Stimulated activated CD8-positive, alpha-beta memory T cell treated with anti-CD3 and anti-CD28 coated beads, Interleukin-15, amount 100 ng/mL, for 4 hours (primary cell): ENCODE data around the gene BICRA.
"Not testable (repeated sequence)": the region's sequence is repeated elsewhere in the genome, so short reads cannot be mapped to it uniquely, and the experiment has no call there.

Source experiments
- DNase-seq, 2 donors: peaks; one replicate each; pipeline ENCODE4 v3.0.0-alpha.2; 2020; ENCODE audit warnings: low read depth in 2 of 2

BICRA gene

DNA sequence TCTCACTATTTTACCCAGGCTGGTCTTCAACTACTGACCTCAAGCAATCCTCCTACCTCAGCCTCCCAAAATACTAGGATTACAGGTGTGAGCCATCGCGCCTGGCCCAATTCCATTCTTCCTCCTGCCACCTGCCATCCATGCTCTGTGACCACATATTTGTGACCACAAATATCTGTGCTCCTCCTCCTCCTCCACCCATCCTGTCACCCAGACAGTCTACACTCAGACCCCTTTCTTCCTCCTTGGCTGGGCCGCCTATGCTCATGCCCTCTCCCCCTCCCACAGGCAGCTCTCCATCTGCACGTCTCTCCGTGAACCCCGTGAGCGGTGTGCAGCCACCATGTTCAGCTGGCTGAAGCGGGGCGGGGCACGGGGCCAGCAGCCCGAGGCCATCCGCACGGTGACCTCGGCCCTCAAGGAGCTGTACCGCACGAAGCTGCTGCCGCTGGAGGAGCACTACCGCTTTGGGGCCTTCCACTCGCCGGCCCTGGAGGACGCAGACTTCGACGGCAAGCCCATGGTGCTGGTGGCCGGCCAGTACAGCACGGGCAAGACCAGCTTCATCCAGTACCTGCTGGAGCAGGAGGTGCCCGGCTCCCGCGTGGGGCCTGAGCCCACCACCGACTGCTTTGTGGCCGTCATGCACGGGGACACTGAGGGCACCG, 107.5 kb downstream of the BICRA start:
- no peak for DNase-seq

DNA sequence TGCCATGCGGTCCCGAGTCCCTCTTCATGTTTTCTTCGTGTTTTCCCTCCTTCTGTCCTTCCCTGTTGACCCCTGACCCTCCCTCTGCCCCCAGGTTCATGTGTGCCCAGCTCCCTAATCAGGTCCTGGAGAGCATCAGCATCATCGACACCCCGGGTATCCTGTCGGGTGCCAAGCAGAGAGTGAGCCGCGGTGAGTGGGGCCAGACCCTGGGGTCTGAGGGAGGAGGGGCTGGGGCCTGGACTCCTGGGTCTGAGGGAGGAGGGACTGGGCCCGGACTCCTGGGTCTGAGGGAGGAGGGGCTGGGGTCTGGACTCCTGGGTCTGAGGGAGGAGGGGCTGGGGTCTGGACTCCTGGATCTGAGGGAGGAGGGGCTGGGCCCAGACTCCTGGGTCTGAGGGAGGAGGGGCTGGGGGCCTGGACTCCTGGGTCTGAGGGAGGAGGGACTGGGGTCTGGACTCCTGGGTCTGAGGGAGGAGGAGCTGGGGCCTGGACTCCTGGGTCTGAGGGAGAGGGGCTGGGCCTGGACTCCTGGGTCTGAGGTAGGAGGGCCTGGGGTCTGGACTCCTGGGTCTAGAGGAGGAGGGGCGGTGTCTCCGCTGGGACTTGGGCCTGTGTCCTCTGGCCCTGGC, 109.6 kb downstream of the BICRA start:
- not testable (repeated sequence) for DNase-seq

DNA sequence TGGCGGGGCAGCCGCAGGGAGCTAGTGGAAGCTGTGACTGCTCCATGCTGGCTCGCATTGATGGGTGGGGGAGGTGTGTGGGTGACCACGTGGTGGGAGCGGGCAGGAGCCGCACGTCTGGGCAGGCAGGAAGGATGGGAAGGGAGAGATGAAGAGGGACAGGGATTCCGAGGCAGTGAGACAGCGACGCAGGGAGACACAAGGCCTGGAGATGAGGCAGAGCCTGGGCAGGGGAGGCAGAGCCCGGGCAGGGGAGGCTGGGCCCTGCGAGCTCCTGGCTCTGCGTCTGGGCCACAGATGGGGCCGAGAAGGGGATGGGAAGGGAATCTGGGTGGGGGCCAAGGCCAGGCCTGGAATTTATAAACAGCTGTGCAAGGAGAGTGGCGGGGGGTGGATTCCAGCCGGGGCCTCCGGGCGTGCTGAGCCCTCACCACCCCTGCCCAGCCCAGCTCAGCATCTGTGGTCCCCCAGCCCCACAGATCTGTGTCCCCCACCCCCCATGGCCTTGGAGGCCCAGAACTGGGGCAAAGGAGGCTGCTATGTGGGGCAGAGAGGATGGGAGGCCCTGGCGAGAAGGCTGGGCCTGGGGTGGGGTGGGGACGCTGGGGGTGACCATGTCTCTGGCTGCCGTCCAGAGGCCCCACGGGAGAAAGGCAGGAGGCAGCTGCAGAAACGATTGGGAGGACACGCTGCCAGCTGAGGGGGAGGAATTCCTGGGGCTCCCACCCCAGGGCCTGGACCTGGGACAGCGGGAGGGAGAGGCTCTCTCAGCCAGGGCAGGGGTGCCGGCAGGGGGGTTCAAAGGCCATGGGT, 110.3 kb downstream of the BICRA start:
- DNase-seq = no peak

DNA sequence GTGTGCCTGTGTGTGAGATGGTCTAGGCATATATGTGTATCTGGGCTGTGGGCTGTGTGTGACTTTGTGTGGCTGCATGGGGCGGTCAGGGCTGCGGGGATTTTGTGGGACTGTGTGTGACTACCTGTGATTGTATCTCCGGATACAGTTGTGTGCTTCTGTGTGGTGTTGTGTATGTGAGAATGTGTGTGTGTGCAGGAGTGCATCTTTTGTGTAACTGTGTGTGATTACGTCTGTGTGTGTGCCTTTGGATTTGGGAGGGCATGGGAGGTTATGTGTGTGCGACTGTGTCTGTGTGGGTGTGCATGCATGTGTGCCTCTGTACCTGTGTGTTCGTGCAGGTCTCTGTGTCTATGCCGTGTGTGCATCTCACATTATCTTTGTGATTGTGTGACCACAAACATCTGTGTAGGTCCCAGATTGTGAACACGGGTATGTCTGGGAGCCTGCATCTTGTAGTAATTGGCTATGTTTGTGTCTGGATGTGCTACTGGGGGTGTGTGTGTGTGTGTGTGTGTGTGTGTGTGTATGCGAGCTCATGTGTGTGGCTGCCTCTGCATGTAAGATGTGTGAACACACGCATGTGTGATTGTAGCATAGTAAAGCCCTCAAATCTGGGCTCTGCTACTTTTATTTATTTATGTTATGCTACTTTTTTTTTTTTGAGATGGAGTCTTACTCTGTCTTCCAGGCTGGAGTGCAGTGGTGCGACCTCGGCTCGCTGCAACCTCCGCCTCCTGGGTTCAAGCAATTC, 111.9 kb downstream of the BICRA start:
- DNase-seq = no peak

DNA sequence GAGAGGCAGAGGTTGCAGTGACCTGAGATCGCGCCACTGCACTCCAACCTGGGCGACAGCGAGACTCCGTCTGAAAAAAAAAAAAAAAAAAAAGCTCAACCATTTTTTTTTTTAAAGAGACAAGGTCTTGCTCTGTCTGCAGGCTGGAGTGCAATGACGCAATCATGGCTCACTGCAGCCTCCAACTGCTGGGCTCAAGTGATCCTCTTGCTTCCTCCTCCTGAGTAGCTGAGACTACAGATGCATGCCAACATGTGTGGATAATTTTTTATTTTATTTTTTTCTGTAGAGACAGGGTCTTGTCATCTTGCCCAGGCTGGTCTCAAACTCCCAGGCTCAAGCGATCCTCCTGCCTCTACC, 114.6 kb downstream of the BICRA start:
- DNase-seq = no peak

DNA sequence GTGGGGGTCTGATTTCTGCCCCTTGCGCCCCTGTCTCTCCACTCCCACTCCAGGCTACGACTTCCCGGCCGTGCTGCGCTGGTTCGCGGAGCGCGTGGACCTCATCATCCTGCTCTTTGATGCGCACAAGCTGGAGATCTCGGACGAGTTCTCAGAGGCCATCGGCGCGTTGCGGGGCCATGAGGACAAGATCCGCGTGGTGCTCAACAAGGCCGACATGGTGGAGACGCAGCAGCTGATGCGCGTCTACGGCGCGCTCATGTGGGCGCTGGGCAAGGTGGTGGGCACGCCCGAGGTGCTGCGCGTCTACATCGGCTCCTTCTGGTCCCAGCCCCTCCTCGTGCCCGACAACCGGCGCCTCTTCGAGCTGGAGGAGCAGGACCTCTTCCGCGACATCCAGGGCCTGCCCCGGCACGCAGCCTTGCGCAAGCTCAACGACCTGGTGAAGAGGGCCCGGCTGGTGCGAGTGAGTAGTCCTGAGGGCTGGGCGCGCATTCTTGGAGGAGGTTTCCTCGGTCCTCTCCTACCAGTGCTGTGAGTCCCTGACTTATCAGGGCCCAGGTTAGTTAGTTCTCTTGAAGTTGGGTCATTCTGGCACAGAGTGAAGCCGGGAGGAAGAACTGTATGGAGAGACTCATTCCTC, 116.9 kb downstream of the BICRA start:
- DNase-seq = no peak

DNA sequence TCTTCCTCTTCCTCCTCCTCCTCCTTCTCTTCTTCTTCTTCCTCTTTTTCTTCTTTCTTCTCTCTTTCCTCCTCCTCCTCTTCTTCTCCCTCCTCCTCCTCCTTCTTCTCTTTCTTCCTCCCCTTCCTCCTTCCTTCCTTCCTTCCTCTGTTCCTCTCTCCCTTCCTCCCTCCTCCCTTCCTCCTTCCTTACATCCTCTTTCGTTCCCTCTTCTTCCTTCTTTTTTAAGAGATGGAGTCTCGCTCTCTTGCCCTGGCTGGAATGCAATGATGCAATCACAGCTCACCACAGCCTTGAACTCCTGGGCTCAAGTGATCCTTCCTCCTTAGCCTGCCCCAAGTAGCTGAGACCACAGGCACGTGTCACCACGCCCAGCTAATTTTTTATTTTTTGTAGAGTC, 117.5 kb downstream of the BICRA start:
- no peak for DNase-seq

DNA sequence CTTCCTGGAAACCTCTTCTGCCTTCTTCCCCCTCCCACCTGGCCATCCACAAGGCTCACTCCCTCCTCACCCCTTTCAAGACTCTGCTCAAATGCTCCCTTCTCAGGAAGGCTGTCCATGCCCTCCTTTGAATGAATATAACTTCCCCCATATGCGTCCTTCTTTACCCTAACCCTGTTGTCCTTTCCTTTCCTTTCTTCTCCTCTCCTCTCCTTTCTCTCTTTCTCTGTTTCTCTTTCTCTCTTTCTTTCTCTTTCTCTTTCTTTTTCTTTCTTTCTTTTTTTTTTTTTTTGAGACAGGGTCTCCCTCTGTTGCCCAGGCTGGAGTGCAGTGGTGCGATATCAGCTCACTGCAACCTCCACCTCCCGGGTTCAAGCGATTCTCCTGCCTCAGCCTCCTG, 119.4 kb downstream of the BICRA start:
- DNase-seq = not testable (repeated sequence)

DNA sequence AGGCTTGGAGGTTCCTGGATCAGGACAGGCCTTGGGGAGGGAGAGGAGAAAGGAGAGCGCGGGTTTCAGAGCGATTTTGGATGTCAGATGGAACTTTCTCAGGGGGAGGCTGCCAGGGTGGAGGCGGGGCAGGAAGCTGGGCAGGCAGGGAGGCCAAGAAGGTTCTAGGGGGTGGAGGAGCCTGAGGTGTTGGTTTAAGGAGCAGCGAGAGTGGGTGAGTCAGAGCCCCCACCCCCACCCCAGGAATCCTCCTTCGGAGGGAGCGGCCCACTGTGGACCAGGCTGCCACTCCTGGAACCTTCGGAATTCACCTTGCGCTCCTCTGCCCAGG, 120.5 kb downstream of the BICRA start:
- no peak for DNase-seq

DNA sequence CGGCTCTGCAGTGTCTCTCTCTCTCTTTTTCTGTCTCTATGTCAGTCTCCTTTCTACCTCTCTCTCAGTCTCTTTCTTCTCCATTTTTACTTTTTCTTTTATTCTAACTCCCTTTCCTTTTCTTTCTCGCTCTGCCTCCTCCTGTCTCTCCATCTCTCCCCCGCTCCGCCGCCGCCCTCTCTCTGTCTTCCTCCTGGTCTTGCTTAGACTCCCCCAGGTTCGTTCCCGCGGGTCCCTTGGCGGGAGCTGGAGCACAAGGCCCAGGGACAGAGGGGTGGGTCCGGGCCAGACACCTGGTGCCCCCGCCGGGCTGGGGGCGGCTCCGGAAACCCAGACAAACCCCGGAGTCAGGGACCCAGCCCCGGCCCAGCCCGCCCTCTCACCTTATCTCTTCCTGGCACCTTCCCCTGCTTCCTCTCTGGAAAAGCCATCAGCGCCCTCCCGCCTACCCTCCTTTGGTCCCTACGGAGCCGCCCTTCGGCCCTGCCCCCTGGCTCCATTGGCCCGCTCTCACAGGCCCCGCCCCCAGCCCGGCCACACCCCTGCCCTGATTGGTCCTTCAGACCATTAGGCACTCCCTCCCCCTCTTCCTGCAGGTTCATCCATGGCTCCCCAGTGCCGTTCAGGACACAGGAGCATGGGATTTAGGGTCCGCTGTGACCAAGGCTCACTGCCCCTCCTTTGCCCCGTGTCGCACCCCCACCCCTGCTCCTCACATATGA, 121.0 kb downstream of the BICRA start:
- DNase-seq = no peak

DNA sequence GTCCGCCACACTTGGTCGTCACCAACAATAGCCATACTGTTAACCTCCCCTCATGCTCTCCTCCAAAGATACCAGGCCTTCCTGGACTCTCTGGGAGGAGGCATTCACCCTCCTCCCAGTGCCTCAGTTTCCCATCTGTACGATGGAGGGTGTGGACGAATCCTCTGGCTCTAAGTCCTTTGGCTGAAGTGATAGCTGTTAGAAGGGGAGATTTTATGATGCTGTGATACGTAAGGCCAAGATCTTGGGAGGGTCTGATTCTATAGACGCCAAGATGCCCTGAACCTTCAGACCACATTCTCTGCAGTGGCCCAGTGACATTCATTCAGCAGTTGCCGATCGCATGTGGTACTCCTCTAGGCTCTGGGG, 121.6 kb downstream of the BICRA start:
- DNase-seq = no peak

DNA sequence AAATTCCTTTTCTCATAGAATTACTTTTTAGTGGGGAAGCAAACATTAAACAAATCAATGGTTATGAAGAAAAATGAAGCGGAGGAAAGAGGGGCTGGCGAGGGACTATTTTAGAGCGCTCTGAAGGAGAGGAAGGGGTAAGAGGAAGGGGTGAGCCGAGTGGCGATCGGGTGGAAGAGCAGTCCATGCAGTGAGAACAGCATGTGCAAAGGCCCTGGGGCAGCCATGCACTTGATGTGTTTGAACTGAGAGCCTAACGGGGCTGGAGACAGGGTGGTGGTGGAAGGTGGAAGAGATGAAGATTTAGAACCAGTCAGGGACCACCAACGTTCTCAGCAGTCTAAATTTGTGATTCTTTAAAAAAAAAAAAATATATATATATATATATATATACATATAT, 122.0 kb downstream of the BICRA start:
- DNase-seq = no peak

DNA sequence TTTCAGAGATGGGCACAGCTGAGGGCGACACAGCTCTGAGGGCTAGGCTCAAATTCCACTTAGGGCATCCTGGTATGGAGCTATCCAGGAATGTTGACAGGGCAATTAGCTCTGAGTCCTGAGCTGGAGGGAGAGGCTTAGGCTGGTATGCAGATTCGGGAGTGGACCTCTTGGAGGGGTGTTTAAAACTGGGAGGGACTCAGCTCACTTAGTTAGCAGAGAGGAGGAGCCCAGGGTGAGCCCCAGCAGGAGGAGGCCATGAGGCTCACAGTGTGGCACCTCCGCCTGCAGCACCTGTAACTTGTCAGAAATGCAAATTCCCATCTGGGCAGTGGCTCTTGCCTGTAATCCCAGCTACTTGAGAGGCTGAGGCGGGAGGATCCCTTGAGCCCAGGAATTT, 126.2 kb downstream of the BICRA start:
- DNase-seq = no peak

DNA sequence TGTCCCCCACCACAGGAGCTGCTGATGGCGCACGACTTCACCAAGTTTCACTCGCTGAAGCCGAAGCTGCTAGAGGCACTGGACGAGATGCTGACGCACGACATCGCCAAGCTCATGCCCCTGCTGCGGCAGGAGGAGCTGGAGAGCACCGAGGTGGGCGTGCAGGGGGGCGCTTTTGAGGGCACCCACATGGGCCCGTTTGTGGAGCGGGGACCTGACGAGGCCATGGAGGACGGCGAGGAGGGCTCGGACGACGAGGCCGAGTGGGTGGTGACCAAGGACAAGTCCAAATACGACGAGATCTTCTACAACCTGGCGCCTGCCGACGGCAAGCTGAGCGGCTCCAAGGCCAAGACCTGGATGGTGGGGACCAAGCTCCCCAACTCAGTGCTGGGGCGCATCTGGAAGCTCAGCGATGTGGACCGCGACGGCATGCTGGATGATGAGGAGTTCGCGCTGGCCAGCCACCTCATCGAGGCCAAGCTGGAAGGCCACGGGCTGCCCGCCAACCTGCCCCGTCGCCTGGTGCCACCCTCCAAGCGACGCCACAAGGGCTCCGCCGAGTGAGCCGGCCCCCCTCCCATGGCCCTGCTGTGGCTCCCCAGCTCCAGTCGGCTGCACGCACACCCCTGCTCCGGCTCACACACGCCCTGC, 132.1 kb downstream of the BICRA start:
- DNase-seq = no peak

DNA sequence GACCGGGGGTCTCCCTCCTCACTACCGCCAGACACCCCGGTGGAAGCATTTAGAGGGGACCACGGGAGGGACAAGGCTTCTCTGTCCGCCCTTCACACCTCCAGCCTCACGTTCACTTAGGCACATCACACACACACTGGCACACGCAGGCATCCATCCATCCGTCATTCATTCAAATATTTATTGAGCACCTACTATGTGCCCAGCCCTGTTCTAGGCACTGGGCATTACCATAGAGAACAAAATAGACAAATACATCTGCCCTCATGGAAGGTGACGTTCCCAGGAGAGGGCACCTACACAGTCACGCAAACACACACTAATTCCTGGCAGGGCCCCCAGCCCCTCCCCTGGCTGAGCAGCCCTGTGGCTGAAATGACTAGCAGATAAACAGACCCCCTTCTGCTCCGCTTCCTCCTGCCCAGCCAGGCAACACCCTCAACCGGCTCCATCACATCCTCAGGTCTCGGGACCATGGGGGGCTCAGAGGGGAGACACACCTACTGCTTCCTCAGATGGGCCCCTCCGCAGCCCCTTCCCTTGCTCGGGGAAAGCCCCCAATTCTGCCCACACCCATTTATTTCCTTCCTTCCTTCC, 132.7 kb downstream of the BICRA start:
- no peak for DNase-seq

DNA sequence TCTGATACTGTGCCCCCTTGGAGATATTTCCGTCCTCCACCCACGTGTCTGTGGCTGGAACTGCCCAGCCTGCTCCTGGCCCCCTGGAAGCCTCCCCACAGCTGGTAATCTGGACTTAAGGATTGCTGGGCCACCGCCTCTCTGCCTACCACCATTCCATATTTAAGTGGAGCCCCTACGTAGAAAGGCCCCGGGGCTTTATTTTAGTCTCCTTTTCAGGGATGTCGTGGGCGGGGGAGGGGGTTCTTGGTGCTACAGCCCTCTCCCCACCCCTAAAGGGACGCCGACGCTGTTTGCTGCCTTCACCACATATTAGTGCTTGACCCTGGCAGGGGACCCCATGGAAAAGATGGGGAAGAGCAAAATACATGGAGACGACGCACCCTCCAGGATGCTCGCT, 133.7 kb downstream of the BICRA start:
- DNase-seq = no peak

DNA sequence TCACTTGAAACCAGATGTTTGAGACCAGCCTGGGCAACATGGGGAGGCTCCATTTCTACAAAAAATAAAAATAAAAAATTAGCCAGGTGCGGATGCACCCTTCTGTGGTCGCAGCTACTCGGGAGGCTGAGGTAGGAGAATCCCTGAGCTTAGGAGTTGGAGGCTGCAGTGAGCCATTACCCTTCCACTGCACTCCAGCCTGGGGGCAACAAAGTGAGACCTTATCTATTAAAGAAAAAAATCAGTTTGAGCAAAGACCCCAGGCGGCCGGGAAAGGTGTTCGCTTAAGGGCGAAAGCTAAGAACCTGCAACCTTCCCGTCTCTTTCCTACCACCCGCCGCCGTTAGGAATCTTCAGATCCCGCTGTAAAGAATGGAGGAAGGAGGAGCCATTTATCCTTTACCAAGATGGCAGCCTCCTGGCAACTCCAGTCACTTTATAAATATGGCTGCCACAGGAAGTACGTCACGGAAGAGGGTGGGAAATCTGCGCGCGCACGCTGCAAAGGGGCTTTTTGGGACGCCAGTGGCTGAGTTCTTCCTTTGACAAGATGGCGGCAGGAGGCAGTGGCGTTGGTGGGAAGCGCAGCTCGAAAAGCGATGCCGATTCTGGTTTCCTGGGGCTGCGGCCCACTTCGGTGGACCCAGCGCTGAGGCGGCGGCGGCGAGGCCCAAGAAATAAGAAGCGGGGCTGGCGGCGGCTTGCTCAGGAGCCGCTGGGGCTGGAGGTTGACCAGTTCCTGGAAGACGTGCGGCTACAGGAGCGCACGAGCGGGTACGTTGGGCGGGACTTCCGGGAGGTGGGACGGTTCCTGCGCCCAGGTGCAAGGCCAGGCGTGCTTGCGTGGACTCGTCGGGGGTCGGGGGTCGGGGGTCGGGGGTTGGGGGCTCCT, 136.3 kb downstream of the BICRA start, which contains the start of gene NOP53:
Gene NOP53 (plus strand): TSS at position 537 of the 892 bp plus-strand sequence. CDS start 14 bp downstream, at position 551.
- DNase-seq = peak; percentile 91 to 94

DNA sequence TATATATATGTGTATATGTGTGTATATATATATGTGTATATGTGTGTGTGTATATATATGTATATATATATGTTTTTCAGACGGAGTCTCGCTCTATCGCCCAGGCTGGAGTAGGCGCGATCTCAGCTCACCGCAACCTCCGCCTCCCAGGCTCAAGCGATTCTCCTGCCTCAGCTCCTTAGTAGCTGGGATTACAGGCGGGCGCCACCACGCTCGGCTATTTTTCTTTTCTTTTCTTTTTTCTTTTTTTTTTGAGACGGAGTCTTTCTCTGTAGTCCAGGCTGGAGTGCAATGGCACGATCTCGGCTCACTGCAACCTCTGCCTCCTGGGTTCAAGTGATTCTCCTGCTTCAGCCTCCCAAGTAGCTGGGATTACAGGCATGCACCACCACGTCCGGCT, 137.2 kb downstream of the BICRA start:
- DNase-seq = not testable (repeated sequence)

DNA sequence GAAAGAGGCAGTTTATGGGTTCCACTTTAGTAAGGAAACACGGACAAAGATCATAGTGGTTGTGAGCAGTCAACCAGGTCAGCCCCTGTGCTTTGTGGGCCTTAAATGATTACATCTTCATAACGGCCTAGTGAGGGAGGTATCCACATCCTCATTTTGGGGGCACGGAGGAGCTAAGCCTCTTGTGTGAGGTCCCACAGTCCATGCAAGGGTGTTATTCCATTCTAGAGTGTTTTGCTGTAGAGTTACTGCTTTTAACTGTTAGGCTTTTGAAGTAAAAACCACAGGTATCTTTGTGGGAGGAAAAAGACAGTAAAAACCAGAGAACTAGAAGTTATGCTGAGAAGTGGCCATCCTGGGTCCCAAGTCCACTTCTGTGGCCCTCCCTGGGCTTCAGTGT, 140.4 kb downstream of the BICRA start:
- DNase-seq = no peak
